ENCODE data around the gene ZNF385A. TPM values are rescaled to one million over a fixed set of nuclear protein-coding genes. Genes with fewer than 3 reads are reported as not detected.

ZNF385A gene
- total and polyA plus RNA-seq, 2 of the 13 experiments (the other 11 are each of a cell fraction or from before 2014, with no cell fraction given): 0.44 to 0.67 TPM

DNA sequence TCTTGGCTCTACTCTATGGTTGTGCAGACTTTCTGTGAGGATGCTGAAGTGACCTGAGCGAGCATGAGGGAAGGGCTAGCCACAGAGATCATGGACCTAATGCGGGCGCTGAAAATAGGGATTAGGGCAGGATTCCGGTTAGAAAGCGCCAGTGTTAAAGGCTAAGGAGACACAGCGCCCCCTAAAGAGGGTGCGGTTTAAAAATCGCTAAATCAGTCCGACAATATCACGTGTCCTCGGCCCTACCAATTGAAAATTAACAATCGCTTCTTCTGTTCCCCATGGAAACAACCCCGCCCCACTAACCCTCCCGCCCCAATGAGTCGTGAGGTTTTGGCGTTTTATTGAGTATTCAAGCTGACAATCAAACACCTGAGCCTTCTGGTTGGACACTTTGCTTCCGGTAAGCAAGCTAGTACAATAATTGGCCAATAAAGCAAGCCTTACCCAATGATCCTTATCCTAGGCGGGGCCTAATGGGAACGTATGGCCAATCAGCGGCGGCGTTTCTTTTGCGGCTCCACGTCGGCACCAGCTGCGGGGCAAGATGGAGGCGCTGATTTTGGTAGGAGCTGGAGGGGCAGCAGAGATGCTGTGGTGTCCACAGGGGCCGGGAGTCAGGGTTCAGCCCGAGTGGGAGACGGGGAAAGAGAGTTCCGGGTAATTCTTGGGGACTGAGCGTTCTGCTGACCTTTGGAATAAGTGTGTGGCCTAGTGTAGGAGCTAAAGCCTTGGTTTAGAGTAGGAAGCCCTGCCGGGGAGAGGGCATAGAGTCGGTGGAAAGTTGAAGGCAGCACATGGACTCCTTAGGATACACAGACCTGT is 59.7 kb downstream of the ZNF385A start, which contains the start of gene COPZ1 (continued):
- TF ChIP-seq, protein P1, sequence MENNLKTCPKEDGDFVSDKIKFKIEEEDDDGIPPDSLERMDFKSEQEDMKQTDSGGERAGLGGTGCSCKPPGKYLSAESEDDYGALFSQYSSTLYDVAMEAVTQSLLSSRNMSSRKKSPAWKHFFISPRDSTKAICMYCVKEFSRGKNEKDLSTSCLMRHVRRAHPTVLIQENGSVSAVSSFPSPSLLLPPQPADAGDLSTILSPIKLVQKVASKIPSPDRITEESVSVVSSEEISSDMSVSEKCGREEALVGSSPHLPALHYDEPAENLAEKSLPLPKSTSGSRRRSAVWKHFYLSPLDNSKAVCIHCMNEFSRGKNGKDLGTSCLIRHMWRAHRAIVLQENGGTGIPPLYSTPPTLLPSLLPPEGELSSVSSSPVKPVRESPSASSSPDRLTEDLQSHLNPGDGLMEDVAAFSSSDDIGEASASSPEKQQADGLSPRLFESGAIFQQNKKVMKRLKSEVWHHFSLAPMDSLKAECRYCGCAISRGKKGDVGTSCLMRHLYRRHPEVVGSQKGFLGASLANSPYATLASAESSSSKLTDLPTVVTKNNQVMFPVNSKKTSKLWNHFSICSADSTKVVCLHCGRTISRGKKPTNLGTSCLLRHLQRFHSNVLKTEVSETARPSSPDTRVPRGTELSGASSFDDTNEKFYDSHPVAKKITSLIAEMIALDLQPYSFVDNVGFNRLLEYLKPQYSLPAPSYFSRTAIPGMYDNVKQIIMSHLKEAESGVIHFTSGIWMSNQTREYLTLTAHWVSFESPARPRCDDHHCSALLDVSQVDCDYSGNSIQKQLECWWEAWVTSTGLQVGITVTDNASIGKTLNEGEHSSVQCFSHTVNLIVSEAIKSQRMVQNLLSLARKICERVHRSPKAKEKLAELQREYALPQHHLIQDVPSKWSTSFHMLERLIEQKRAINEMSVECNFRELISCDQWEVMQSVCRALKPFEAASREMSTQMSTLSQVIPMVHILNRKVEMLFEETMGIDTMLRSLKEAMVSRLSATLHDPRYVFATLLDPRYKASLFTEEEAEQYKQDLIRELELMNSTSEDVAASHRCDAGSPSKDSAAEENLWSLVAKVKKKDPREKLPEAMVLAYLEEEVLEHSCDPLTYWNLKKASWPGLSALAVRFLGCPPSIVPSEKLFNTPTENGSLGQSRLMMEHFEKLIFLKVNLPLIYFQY (CRISPR knock-in tag; IDR thresholded peaks at IDR 0.05; ENCODE audit: borderline replicate concordance): peak; percentile 18; the same call in 1 of the 2 replicates
- TF ChIP-seq SYNCRIP (IDR thresholded peaks at IDR 0.05; ENCODE audit: insufficient read depth, low read depth, low read length) (no peak), TCF7 (IDR thresholded peaks at IDR 0.05; ENCODE audit: low read depth) (no peak), HES4 (CRISPR knock-in tag; IDR thresholded peaks at IDR 0.05; ENCODE audit: borderline replicate concordance) (no peak), SAFB2 (CRISPR knock-in tag; IDR thresholded peaks at IDR 0.05; ENCODE audit: borderline replicate concordance, low read depth) (no peak), REXO4 (CRISPR knock-in tag; IDR thresholded peaks at IDR 0.05; ENCODE audit: borderline replicate concordance) (no peak), RCOR2 (CRISPR knock-in tag; IDR thresholded peaks at IDR 0.05) (no peak), RBM22 (optimal IDR thresholded peaks at IDR 0.05; ENCODE audit: low read length) (peak; percentile 68), PTBP1 (IDR thresholded peaks at IDR 0.05; ENCODE audit: low read depth, low read length, poor library complexity, severe bottlenecking) (no peak), NR2F1 (CRISPR knock-in tag; IDR thresholded peaks at IDR 0.05) (peak in 1 of 2 experiments; percentile 56; a peak in 2 of 4 replicates), WIZ (CRISPR knock-in tag; IDR thresholded peaks at IDR 0.05) (no peak), CCAR2 (optimal IDR thresholded peaks at IDR 0.05; ENCODE audit: low read depth, low read length) (no peak), FLYWCH1 (CRISPR knock-in tag; IDR thresholded peaks at IDR 0.05) (no peak), ZNF761 (CRISPR knock-in tag; conservative IDR thresholded peaks at IDR 0.05) (no peak)
- TF ChIP-seq, protein P2, sequence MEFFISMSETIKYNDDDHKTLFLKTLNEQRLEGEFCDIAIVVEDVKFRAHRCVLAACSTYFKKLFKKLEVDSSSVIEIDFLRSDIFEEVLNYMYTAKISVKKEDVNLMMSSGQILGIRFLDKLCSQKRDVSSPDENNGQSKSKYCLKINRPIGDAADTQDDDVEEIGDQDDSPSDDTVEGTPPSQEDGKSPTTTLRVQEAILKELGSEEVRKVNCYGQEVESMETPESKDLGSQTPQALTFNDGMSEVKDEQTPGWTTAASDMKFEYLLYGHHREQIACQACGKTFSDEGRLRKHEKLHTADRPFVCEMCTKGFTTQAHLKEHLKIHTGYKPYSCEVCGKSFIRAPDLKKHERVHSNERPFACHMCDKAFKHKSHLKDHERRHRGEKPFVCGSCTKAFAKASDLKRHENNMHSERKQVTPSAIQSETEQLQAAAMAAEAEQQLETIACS (CRISPR knock-in tag; IDR thresholded peaks at IDR 0.05): no peak
- TF ChIP-seq, protein P3, sequence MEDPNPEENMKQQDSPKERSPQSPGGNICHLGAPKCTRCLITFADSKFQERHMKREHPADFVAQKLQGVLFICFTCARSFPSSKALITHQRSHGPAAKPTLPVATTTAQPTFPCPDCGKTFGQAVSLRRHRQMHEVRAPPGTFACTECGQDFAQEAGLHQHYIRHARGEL (CRISPR knock-in tag; IDR thresholded peaks at IDR 0.05): no peak
- TF ChIP-seq, protein P4, sequence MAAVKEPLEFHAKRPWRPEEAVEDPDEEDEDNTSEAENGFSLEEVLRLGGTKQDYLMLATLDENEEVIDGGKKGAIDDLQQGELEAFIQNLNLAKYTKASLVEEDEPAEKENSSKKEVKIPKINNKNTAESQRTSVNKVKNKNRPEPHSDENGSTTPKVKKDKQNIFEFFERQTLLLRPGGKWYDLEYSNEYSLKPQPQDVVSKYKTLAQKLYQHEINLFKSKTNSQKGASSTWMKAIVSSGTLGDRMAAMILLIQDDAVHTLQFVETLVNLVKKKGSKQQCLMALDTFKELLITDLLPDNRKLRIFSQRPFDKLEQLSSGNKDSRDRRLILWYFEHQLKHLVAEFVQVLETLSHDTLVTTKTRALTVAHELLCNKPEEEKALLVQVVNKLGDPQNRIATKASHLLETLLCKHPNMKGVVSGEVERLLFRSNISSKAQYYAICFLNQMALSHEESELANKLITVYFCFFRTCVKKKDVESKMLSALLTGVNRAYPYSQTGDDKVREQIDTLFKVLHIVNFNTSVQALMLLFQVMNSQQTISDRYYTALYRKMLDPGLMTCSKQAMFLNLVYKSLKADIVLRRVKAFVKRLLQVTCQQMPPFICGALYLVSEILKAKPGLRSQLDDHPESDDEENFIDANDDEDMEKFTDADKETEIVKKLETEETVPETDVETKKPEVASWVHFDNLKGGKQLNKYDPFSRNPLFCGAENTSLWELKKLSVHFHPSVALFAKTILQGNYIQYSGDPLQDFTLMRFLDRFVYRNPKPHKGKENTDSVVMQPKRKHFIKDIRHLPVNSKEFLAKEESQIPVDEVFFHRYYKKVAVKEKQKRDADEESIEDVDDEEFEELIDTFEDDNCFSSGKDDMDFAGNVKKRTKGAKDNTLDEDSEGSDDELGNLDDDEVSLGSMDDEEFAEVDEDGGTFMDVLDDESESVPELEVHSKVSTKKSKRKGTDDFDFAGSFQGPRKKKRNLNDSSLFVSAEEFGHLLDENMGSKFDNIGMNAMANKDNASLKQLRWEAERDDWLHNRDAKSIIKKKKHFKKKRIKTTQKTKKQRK (IDR thresholded peaks at IDR 0.05; ENCODE audit: low read length): peak; percentile 87
- TF ChIP-seq, protein P5, sequence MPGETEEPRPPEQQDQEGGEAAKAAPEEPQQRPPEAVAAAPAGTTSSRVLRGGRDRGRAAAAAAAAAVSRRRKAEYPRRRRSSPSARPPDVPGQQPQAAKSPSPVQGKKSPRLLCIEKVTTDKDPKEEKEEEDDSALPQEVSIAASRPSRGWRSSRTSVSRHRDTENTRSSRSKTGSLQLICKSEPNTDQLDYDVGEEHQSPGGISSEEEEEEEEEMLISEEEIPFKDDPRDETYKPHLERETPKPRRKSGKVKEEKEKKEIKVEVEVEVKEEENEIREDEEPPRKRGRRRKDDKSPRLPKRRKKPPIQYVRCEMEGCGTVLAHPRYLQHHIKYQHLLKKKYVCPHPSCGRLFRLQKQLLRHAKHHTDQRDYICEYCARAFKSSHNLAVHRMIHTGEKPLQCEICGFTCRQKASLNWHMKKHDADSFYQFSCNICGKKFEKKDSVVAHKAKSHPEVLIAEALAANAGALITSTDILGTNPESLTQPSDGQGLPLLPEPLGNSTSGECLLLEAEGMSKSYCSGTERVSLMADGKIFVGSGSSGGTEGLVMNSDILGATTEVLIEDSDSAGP (CRISPR knock-in tag; IDR thresholded peaks at IDR 0.05; ENCODE audit: borderline replicate concordance): peak; percentile 63

All from HepG2 (cell line).